A549 (cell line): ENCODE measurements around the gene IER5L. TPM values are rescaled to one million over a fixed set of nuclear protein-coding genes. Genes with fewer than 3 reads are reported as not detected.

Experiments
- ATAC-seq, 2 experiments: fragments of 200-7000 bp in 1 of 2; fragments of >200 bp in 1 of 2; cut with Nextera tagmentation in 1 of 2; cut with Tn5 transposase in 1 of 2; 3 replicates each; pipeline versions ENCODE4 v1.8.0 to v1.9.1; 2018 to 2020; ENCODE audit warnings: mild to moderate bottlenecking in 1 of 2, moderate library complexity in 1 of 2
- CTCF ChIA-PET: fragments of 300-600 bp; sonication (Branson Sonifier 250); formaldehyde crosslinking; extraction: SDS; loops from one replicate; lab custom pipeline; 2021; ENCODE audit warnings: antibody characterized with exemption, inconsistent platforms; lab: Yijun Ruan, JAX
- POLR2A ChIA-PET: fragments of 350-600 bp; formaldehyde crosslinking; extraction: SDS; loops from one replicate; lab custom pipeline; 2021; ENCODE audit warnings: antibody characterized with exemption, inconsistent platforms; lab: Yijun Ruan, JAX
- DNase-seq, 2 experiments: peaks; one replicate each; pipeline versions ENCODE4 v3.0.0 to v3.0.0-alpha.2; 2011 to 2016; ENCODE audit warnings: low read depth in 1 of 2, low spot score in 1 of 2
- FAIRE-seq: peaks from 2 replicates; lab custom pipeline; 2011; peaks lifted over from hg19 to GRCh38; lab: Jason Lieb, UNC
- H3K27ac ChIP-seq, 2 experiments: fragments of >200 bp; sonication (Bioruptor Twin); formaldehyde crosslinking; 3 replicates each; pipeline ENCODE4 v1.5.1; 2016 to 2017
- H3K4me1 ChIP-seq: fragments of >200 bp; sonication (Bioruptor Twin); formaldehyde crosslinking; 3 replicates; pipeline ENCODE4 v1.6.1; 2016
- H3K4me2 ChIP-seq: fragments of >200 bp; sonication (Bioruptor Twin); formaldehyde crosslinking; 3 replicates; pipeline ENCODE4 v1.6.1; 2016
- H3K4me3 ChIP-seq: fragments of >200 bp; sonication (Bioruptor Twin); formaldehyde crosslinking; 3 replicates; pipeline ENCODE4 v1.5.1; 2016
- H3K9me3 ChIP-seq: fragments of >200 bp; sonication (Bioruptor Twin); formaldehyde crosslinking; 3 replicates; pipeline ENCODE4 v1.6.1; 2016
- CTCF ChIP-seq: fragments of >200 bp; sonication (Bioruptor Twin); formaldehyde crosslinking; IDR thresholded peaks from 3 replicates; pipeline ENCODE4 v1.5.1; 2016
- EHMT2 ChIP-seq: fragments of 200-600 bp; sonication (generic); IDR thresholded peaks from 2 replicates; pipeline ENCODE4 v1.6.1; 2016; ENCODE audit warnings: antibody characterized with exemption, low read depth, mild to moderate bottlenecking, moderate library complexity
- ELK1 ChIP-seq: fragments of 150-350 bp; IDR thresholded peaks from 2 replicates; pipeline ENCODE4 v1.6.1; 2014; ENCODE audit warnings: low read depth, mild to moderate bottlenecking, low read length
- ESRRA ChIP-seq: fragments of 150-350 bp; IDR thresholded peaks from 2 replicates; pipeline ENCODE4 v1.6.1; 2014; ENCODE audit warnings: mild to moderate bottlenecking, low read length, borderline replicate concordance
- FOSB ChIP-seq: fragments of 250-450 bp; sonication (Bioruptor Pico); IDR thresholded peaks from 2 replicates; pipeline ENCODE4 v1.5.0; 2020; ENCODE audit warnings: mild to moderate bottlenecking, moderate library complexity
- FOSL2 ChIP-seq, 2 experiments: fragments of 450-650 bp in 1 of 2; fragments of >200 bp in 1 of 2; sonication (Bioruptor Twin) in 1 of 2; formaldehyde crosslinking; IDR thresholded peaks; 2 replicates each; pipeline versions ENCODE4 v1.5.0 to v1.6.1; 2016 to 2020; ENCODE audit warnings: mild to moderate bottlenecking in 1 of 2, moderate library complexity in 1 of 2
- JUNB ChIP-seq: fragments of >200 bp; sonication (Bioruptor Twin); formaldehyde crosslinking; IDR thresholded peaks from 2 replicates; pipeline ENCODE4 v1.6.1; 2016
- KDM1A ChIP-seq: fragments of 200-600 bp; sonication (generic); IDR thresholded peaks from 2 replicates; pipeline ENCODE4 v1.6.1; 2016; ENCODE audit warnings: low read depth, mild to moderate bottlenecking
- MAZ ChIP-seq: fragments of 150-350 bp; IDR thresholded peaks from 2 replicates; pipeline ENCODE4 v1.6.1; 2014; ENCODE audit warnings: antibody characterized with exemption, low read depth, low read length, borderline replicate concordance
- MYC ChIP-seq: IDR thresholded peaks from 2 replicates; pipeline ENCODE4 v1.6.1; 2012; ENCODE audit warnings: mild to moderate bottlenecking, inconsistent platforms, low read length, improper control_type of control experiment, borderline replicate concordance
- PHF8 ChIP-seq: fragments of 200-600 bp; sonication (generic); IDR thresholded peaks from 2 replicates; pipeline ENCODE4 v1.6.1; 2016; ENCODE audit warnings: low read depth, mild to moderate bottlenecking, antibody characterized with exemption, moderate library complexity, borderline replicate concordance
- POLR2AphosphoS2 ChIP-seq: conservative IDR thresholded peaks from 2 replicates; pipeline ENCODE4 v1.6.1; 2012; ENCODE audit warnings: low read length, improper control_type of control experiment, inconsistent platforms
- RAD21 ChIP-seq, 2 experiments: fragments of >200 bp in 1 of 2; sonication (Bioruptor Twin) in 1 of 2; formaldehyde crosslinking in 1 of 2; IDR thresholded peaks in 1 of 2; conservative IDR thresholded peaks in 1 of 2; 2 replicates in 1 of 2; 3 replicates in 1 of 2; pipeline ENCODE4 v1.6.1; 2012 to 2018; ENCODE audit warnings: inconsistent platforms in 1 of 2
- RNF2 ChIP-seq: fragments of 200-600 bp; sonication (generic); IDR thresholded peaks from 2 replicates; pipeline ENCODE4 v1.6.1; 2016; ENCODE audit warnings: low read depth, mild to moderate bottlenecking, antibody characterized with exemption, moderate library complexity, borderline replicate concordance
- USF2 ChIP-seq: fragments of 450-650 bp; IDR thresholded peaks from 2 replicates; pipeline ENCODE4 v1.6.1; 2014; ENCODE audit warnings: antibody characterized with exemption
- WGBS: methylation state at CpG from one replicate; pipeline ENCODE4 v1.1.6; 2017; ENCODE audit errors: missing lambda C conversion rate; 5-methylcytosine and 5-hydroxymethylcytosine counted together
- polyA plus RNA-seq, 4 experiments: library from polyadenylated mRNA; depleted of rRNA in 3 of 4; stranded (reverse); fragments of >200 nt; fragmentation: RNase III in 1 of 4; extraction: RNeasy Plus Mini Kit Qiagen cat#74134 plus additional on column Dnase treatment in 1 of 4; gene quantifications; 2 replicates in 3 of 4; 3 replicates in 1 of 4; pipeline ENCODE4 v1.2.3, GENCODE V29; 2011 to 2017
- TF ChIP-seq, protein P1 (sequence below): IDR thresholded peaks from 2 replicates; pipeline ENCODE4 v1.6.1; 2012; ENCODE audit warnings: low read depth, borderline replicate concordance
- TF ChIP-seq, protein P2 (sequence below): fragments of 250-450 bp; sonication (Bioruptor Pico); IDR thresholded peaks from 2 replicates; pipeline ENCODE4 v1.5.0; 2021; ENCODE audit warnings: mild to moderate bottlenecking, moderate library complexity, borderline replicate concordance
- TF ChIP-seq, protein P3 (sequence below): IDR thresholded peaks from 2 replicates; pipeline ENCODE4 v1.6.1; 2012
- TF ChIP-seq, protein P4 (sequence below): fragments of >200 bp; sonication (Bioruptor Twin); formaldehyde crosslinking; IDR thresholded peaks from 2 replicates; pipeline ENCODE4 v1.6.1; 2016

IER5L gene
- polyA plus RNA-seq, 2 of the 4 experiments (the other 2 are of a cell fraction), result 25.1 to 67.5 TPM

GRCh38 chr9:129209580-129209979 lies 31.5 kb upstream of the IER5L start:
- WGBS, result 93% methylated on average over 7 of the region's 7 CpGs
- POLR2A ChIA-PET, result interaction anchor here (2.1 kb wide), 1 partner anchor 31 kb away, joined by 7 read pairs; the partner anchor contains the start of gene IER5L
- Histone ChIP-seq H3K9me3 (no peaks in the 10 kb centered on the region), H3K4me2 (no peak overlapping the region), H3K4me3 (no peak overlapping the region), H3K4me1 (no peaks in the 10 kb centered on the region), H3K27ac (no peak overlapping the region)
- no peak for DNase-seq
- CTCF ChIA-PET, result interaction anchor here (0.9 kb wide), 1 partner anchor 57 kb away, joined by 3 read pairs; no protein-coding TSS in a partner anchor
- TF ChIP-seq, protein P1, sequence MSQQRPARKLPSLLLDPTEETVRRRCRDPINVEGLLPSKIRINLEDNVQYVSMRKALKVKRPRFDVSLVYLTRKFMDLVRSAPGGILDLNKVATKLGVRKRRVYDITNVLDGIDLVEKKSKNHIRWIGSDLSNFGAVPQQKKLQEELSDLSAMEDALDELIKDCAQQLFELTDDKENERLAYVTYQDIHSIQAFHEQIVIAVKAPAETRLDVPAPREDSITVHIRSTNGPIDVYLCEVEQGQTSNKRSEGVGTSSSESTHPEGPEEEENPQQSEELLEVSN, result no peak
- TF ChIP-seq FOSB, result no peak
- TF ChIP-seq, protein P2, sequence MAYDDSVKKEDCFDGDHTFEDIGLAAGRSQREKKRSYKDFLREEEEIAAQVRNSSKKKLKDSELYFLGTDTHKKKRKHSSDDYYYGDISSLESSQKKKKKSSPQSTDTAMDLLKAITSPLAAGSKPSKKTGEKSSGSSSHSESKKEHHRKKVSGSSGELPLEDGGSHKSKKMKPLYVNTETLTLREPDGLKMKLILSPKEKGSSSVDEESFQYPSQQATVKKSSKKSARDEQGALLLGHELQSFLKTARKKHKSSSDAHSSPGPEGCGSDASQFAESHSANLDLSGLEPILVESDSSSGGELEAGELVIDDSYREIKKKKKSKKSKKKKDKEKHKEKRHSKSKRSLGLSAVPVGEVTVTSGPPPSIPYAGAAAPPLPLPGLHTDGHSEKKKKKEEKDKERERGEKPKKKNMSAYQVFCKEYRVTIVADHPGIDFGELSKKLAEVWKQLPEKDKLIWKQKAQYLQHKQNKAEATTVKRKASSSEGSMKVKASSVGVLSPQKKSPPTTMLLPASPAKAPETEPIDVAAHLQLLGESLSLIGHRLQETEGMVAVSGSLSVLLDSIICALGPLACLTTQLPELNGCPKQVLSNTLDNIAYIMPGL (CRISPR knock-in tag), result no peak
- no peak for TF ChIP-seq ESRRA
- no peak for TF ChIP-seq MYC
- TF ChIP-seq RAD21 (conservative IDR thresholded peaks at IDR 0.05 in 1 of 2, IDR thresholded peaks at IDR 0.05 in 1 of 2), result no peak
- TF ChIP-seq USF2, result no peak
- no peak for TF ChIP-seq EHMT2
- TF ChIP-seq PHF8, result no peak
- TF ChIP-seq MAZ, result no peak
- TF ChIP-seq RNF2, result no peak
- no peak for TF ChIP-seq KDM1A
- no peak for TF ChIP-seq ELK1
- TF ChIP-seq FOSL2 (IDR thresholded peaks at IDR 0.05), result no peak
- no peak for TF ChIP-seq FOSL2 (CRISPR knock-in tag; IDR thresholded peaks at IDR 0.05)
- no peak for TF ChIP-seq JUNB
- no peak for TF ChIP-seq CTCF
- TF ChIP-seq, protein P3, sequence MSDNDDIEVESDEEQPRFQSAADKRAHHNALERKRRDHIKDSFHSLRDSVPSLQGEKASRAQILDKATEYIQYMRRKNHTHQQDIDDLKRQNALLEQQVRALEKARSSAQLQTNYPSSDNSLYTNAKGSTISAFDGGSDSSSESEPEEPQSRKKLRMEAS, result no peak
- TF ChIP-seq, protein P4, sequence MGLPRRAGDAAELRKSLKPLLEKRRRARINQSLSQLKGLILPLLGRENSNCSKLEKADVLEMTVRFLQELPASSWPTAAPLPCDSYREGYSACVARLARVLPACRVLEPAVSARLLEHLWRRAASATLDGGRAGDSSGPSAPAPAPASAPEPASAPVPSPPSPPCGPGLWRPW, result no peak
- TF ChIP-seq POLR2AphosphoS2, result no peak
- no peak for ATAC-seq
- no peak for FAIRE-seq
